Posterior cingulate gyrus (tissue), 11 donors: ENCODE results near the gene RAB27B.

ENCODE experiments used
- DNase-seq, 10 donors: peaks; one replicate each; pipeline versions ENCODE4 v3.0.0 to v3.0.0-alpha.2; 2020 to 2021; ENCODE audit warnings: mixed read lengths in 3 of 10
- intact Hi-C: fragments of 100-400 bp; cut with DNase I; formaldehyde crosslinking; loops from one replicate; pipeline ENCODE4 v1.15.1; 2023

The RAB27B gene

DNA sequence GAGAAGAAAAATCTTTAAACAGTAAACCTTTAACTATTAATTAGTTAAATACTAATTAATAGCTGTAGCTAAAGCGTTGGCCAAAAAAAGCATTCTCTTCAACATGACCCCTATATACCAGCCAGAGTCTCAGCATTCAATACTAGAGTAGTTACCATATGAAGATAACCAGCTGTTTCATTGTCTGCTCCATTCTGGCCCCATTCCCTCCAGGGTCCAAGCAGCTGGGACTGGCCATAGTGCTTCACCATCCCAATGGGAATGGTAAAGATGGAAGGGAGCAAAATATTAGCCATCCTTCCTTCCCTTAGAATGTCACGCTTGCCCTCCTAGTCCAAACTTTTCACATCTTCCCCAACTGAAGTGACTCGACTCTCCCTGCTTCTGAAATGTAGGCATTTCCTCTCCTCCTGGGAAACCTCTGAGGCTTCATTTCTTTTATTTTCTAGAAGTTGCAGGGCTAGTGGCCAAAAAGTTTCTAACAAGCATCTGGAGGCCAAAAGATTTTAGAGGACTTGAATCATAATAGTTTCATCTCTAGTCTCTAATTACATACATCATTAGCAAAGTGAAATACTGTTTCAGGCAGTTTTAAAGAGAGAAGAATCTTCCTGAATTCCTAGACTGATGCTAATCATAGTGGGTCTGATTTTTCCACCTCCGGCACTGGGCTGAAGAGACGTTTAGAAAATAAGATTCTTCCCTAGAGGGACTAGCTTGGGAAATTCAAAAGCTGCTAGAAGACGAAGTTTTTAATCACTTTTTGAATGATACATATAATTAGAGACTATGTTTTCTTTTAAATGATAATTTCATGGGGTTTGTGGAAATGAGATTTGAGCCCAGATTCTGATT lies 78.3 kb downstream of the RAB27B start:
- intact Hi-C loops = no loop called here
- no peak for DNase-seq

GRCh38 chr18:54909538-54909937 lies 81.3 kb downstream of the RAB27B start:
- intact Hi-C loops = no loop called here
- DNase-seq = peak in 1 of 10 donors; percentile 73

GRCh38 chr18:54910161-54910919 lies 82.1 kb downstream of the RAB27B start:
- peak in 1 of 10 donors; percentile 70 for DNase-seq
- intact Hi-C loops = no loop called here

GRCh38 chr18:54911551-54911950 lies 83.3 kb downstream of the RAB27B start:
- DNase-seq = no peak
- intact Hi-C loops = no loop called here

DNA sequence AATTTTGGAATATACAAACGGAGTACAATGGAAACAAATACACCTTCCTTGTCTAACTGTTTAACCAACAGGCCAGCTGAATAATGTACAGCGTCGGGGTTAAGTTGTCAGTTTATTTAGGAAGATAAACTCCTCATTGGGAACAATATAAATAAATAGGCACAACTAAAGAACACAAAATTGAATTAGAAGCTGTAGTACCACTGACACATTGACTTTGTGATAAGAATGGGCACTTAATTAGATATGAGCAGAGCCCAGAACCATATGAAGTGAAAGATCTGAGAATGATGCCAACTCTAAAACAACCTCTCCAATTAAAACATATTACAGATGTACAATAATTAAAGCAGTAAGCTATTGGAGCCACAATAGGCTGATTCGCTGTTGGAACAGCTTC lies 86.5 kb downstream of the RAB27B start:
- DNase-seq = no peak
- intact Hi-C loops = no loop called here

DNA sequence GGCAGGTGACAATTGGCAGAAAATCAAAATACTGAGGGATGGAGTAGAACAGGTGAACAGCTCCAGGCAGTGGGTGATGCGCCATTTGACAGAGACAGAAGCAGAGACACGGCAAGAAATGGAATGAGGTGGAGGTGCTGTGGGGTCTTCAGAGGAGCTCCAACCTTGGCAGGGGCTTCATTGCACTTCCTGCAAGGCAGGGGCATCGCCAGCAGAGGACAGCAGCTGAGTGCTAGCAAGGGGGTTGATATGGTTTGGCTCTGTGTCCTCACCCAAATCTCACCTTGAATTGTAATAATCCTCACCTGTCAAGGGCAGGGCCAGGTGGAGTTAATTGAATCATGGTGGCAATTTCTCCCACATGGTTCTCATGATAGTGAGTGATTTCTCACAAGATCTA lies 88.2 kb downstream of the RAB27B start:
- DNase-seq = no peak
- intact Hi-C loops = no loop called here

- intact Hi-C loops = no loop called here
- DNase-seq = peak in 1 of 10 donors; percentile 75
Observed at GRCh38 chr18:54918060-54918459, 89.8 kb downstream of the RAB27B start.

GRCh38 chr18:54919412-54919811 lies 91.1 kb downstream of the RAB27B start:
- intact Hi-C loops = no loop called here
- DNase-seq = no peak

- DNase-seq = no peak
Observed at GRCh38 chr18:54923339-54923956, 95.2 kb downstream of the RAB27B start.

GRCh38 chr18:54924948-54925347 lies 96.7 kb downstream of the RAB27B start:
- DNase-seq = no peak
- intact Hi-C loops = no loop called here

More at GRCh38 chr18:54923339-54923956, 95.2 kb downstream of the RAB27B start:
- intact Hi-C loops = no loop called here

DNA sequence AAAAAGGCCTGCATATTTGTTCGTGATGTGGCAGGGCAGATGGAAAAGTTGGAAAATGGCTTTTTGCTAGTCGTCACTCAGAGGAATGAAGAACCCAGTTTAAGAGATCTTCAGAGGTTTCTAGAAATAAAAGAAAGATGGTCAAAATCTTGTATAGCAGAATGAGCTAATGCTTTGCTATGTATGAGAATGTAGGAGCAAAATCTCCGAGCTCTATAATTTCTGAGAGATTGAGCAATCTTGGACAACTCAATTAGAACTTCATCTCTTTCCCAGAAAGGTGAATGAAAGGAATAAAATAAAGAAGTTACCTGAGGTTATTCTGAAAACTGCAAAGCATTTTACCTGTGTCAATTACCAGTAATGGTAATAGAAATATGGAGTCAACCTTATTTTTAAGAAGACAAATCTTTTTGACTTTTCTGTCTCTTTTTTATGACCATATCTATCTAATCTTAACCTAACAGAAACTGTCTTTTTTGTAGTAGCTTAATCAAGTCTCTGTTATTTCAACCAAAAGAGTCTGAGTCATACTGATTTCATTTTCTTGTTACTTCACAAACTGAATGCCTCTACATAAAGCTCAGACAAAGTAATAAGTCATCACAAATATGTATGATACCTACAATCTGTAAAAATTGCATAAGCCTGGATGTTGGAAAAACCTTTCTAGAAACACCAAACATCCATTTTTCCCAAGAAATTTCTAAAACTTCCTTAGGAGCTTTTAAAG lies 98.5 kb downstream of the RAB27B start:
- DNase-seq = no peak
- intact Hi-C loops = no loop called here

DNA sequence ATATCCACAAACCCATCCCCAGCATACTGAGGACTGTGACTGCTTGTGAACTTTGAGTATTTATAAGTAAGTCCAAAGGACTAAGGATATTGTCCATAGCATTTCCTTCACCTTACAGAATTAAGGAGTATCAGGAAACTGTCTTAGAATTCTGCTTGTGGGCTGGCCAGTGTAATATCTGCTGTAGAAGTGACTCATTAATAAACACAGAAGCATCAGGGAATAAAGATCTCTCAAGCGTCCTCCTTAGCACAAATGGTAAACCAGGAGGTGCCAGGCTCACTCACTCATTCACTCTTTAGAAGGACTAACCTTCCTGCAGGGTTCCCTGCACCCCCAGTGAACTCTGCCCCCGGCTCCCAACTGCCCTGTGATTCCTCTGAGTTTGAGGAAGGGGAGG lies 100.0 kb downstream of the RAB27B start:
- intact Hi-C loops = no loop called here
- no peak for DNase-seq

GRCh38 chr18:54931152-54931551 lies 102.9 kb downstream of the RAB27B start:
- intact Hi-C loops = no loop called here

DNA sequence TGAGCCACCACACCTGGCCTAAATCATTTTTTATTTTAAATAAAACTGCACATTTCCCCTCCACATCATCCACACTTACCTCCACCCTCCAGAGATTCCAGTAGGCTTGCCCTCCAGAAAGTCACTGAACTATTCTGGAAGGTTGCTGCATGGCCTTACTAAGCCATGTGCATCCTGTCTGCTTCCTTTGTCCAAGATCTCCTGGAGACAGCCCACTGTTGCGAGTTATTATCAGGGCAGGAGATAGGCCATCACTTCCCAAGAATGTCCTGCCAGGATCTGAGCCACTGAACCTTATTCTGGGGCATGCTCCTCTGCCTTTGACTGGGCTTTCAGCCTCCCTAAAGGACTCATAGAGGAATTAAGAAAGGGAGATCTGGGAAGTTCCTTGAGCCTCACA lies 104.2 kb downstream of the RAB27B start:
- intact Hi-C loops = no loop called here

More at GRCh38 chr18:54931152-54931551, 102.9 kb downstream of the RAB27B start:
- DNase-seq = no peak

GRCh38 chr18:54938506-54938905 lies 110.2 kb downstream of the RAB27B start:
- DNase-seq = no peak
- intact Hi-C loops = no loop called here

More for the DNA sequence above, 104.2 kb downstream of the RAB27B start:
- no peak for DNase-seq

DNA sequence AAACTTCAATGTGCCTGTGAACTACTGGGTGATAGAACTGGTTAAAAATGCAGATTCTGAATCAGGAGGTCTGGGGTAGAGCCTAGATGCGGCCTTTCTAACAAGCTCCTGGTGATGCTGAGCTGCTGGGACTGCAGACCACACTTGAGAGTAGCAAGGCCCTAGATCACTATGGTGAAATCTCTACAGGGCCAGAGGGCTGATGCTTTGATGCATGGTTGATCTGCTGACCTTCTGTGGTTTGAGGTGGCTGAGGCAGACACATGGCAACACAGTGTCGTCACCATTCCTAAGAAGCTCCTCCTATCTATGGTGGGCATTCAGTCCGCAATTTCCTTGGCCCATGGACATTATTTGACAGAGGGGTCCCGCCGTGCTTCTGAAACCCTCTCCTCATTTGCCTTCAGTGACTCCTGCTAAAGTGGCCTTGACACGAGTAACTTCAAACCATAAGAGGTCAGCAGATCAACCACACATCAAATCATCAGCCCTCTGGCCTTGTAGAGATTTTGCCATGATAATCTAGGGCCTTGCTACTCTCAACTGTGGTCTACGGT lies 111.2 kb downstream of the RAB27B start:
- no peak for DNase-seq
- intact Hi-C loops = no loop called here

- intact Hi-C loops = no loop called here
- no peak for DNase-seq
Observed at GRCh38 chr18:54942144-54942543, 113.9 kb downstream of the RAB27B start.

DNA sequence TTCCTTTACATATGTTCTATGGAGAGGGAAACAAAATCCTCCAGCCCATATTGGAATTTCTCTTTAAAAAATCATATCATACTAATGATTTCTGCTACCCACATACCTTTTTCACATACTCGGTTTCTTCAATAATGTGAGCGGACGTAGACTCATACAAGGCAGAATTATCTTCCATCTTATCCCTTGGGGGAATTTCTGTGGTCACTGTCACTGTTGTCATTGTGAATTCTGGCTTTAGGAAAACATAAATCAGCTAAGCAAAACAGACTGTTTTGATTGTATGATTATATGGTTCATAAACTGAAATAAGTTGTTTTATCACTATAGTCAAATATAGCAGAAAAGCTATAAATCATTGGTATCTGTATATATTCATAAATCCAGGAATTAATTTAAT lies 114.3 kb downstream of the RAB27B start:
- intact Hi-C loops = no loop called here
- DNase-seq = no peak
